ENCODE results near the gene SFI1. TPM values are rescaled to one million over a fixed set of nuclear protein-coding genes. Genes with fewer than 3 reads are reported as not detected.

Gene SFI1
- total RNA-seq, 4 donors from 2014 or later, result 55.3 to 157 (median 90.1) TPM

- WGBS, 2 donors (ENCODE audit: low coverage in 1 of 2), result 1% methylated on average over 25 of the region's 100 CpGs; no CpG with 5 or more reads in 1 of the 2 donors
- in situ Hi-C loops (cut with MboI; ENCODE audit: low pct_ligation_motif_present in 1 of 4, low pct_unique_long_range_greater_than_20kb in 1 of 4, low sequenced_read_pairs in 3 of 4), result loop anchor here in 1 of 4 donors (25.0 kb wide), 1 partner anchor 147 kb away; no protein-coding TSS in a partner anchor
These were observed 6.5 kb upstream of the SFI1 start, which contains the start of gene EIF4ENIF1 for GRCh38 chr22:31489632-31490495. EIF4ENIF1 (minus strand) TSS chr22:31489842; CDS start chr22:31488718, 1,124 bp downstream.

GRCh38 chr22:31490496-31490925 is 5.8 kb upstream of the SFI1 start:
- Histone ChIP-seq H3K4me3 (peak overlapping the region; percentile 48 to 94 (median 90)), H3K27ac (peak overlapping the region; percentile 93 to 99 (median 96)), H3K36me3 (peaks cover 0 to 3% (median 0%) of the 10 kb centered on the region in 4 donors), H3K27me3 (no peaks in the 10 kb centered on the region), H3K9me3 (no peaks in the 10 kb centered on the region), H3K4me1 (peaks cover 16 to 30% (median 26%) of the 10 kb centered on the region in 4 donors)
- in situ Hi-C loops (cut with MboI; ENCODE audit: low pct_ligation_motif_present in 1 of 4, low pct_unique_long_range_greater_than_20kb in 1 of 4, low sequenced_read_pairs in 3 of 4) (loop anchor here in 1 of 4 donors (25.0 kb wide), 1 partner anchor 147 kb away; no protein-coding TSS in a partner anchor), intact Hi-C loops (cut with DNase I; ENCODE audit: low total_unique reads) (no loop called here)
- 1 to 2% methylated on average over 7 to 15 of the region's 15 CpGs for WGBS, 2 donors (ENCODE audit: low coverage in 1 of 2)
- TF ChIP-seq CTCF (IDR thresholded peaks at IDR 0.05) (peak in 2 of 5 experiments; percentile 5 to 26), POLR2A (IDR thresholded peaks at IDR 0.05) (peak; percentile 5), EP300 (IDR thresholded peaks at IDR 0.05; ENCODE audit: low read depth) (no peak), POLR2AphosphoS5 (IDR thresholded peaks at IDR 0.05) (peak; percentile 50 to 73 (median 54))
- peak; percentile 78 for DNase-seq

More at GRCh38 chr22:31489632-31490495, 6.5 kb upstream of the SFI1 start, which contains the start of gene EIF4ENIF1:
- intact Hi-C loops (cut with DNase I; ENCODE audit: low total_unique reads), result loop anchor here (5.0 kb wide), 1 partner anchor 137 kb away; no protein-coding TSS in a partner anchor
- Histone ChIP-seq H3K27me3 (no peaks in the 10 kb centered on the region), H3K4me3 (peak within 1 kb of the TSS; percentile 68 to 94 (median 90)), H3K9me3 (no peaks in the 10 kb centered on the region), H3K27ac (peak within 1 kb of the TSS; percentile 93 to 99 (median 96)), H3K36me3 (peaks cover 0 to 7% (median 0%) of the 10 kb centered on the region in 4 donors), H3K4me1 (peaks cover 16 to 30% (median 22%) of the 10 kb centered on the region in 4 donors)
- TF ChIP-seq POLR2A (IDR thresholded peaks at IDR 0.05) (peak; percentile 67), CTCF (IDR thresholded peaks at IDR 0.05) (peak in 1 of 5 experiments; percentile 11), EP300 (IDR thresholded peaks at IDR 0.05; ENCODE audit: low read depth) (no peak), POLR2AphosphoS5 (IDR thresholded peaks at IDR 0.05) (peak; percentile 73 to 83 (median 79))
- DNase-seq, result peak; percentile 89

GRCh38 chr22:31491218-31491962 is 4.9 kb upstream of the SFI1 start:
- in situ Hi-C loops (cut with MboI; ENCODE audit: low pct_ligation_motif_present in 1 of 4, low pct_unique_long_range_greater_than_20kb in 1 of 4, low sequenced_read_pairs in 3 of 4), result loop anchor here in 1 of 4 donors (25.0 kb wide), 1 partner anchor 146 kb away; no protein-coding TSS in a partner anchor

More at GRCh38 chr22:31491218-31491962, 4.9 kb upstream of the SFI1 start:
- peaks cover 16 to 33% (median 27%) of the 10 kb centered on the region in 4 donors for H3K4me1 ChIP-seq
- no peak for DNase-seq
- WGBS, 2 donors (ENCODE audit: low coverage in 1 of 2), result 81 to 84% methylated on average over 4 to 8 of the region's 8 CpGs
- H3K27me3 ChIP-seq, result no peaks in the 10 kb centered on the region
- H3K36me3 ChIP-seq, result no peaks in the 10 kb centered on the region
- no peaks in the 10 kb centered on the region for H3K9me3 ChIP-seq
- intact Hi-C loops (cut with DNase I; ENCODE audit: low total_unique reads), result no loop called here
- peak overlapping the region; percentile 93 to 99 (median 96) for H3K27ac ChIP-seq
- peak overlapping the region in 1 of 4 donors; percentile 94 for H3K4me3 ChIP-seq
- no peak for TF ChIP-seq EP300 (IDR thresholded peaks at IDR 0.05; ENCODE audit: low read depth)
- no peak for TF ChIP-seq CTCF (IDR thresholded peaks at IDR 0.05)

Measured in transverse colon (tissue), 4 donors.